H1 (cell line): Measurements from ENCODE around the gene SLC24A1. TPM values are rescaled to one million over a fixed set of nuclear protein-coding genes. Genes with fewer than 3 reads are reported as not detected.

Experiments used
- CTCF ChIA-PET: fragments of 300-600 bp; sonication (Branson Sonifier 250); formaldehyde crosslinking; loops from one replicate; lab custom pipeline; 2021; ENCODE audit not compliant: partially characterized antibody; lab: Charles Lee
- POLR2A ChIA-PET: fragments of 300-600 bp; sonication (Branson Sonifier 250); formaldehyde crosslinking; loops from one replicate; lab custom pipeline; 2021; ENCODE audit warnings: inconsistent platforms; ENCODE audit not compliant: partially characterized antibody; lab: Charles Lee
- DNase-seq, 2 experiments: peaks; one replicate each; pipeline versions ENCODE4 v3.0.0 to v3.0.0-alpha.2; 2010 to 2022; ENCODE audit warnings: low spot score in 2 of 2, low read depth in 1 of 2, mixed read lengths in 1 of 2
- FAIRE-seq: peaks from 2 replicates; lab custom pipeline; 2011; peaks lifted over from hg19 to GRCh38; lab: Jason Lieb, UNC
- H2AFZ ChIP-seq: 2 replicates; pipeline ENCODE4 v1.8.1; 2012; ENCODE audit warnings: low read length, inconsistent platforms
- H2AK5ac ChIP-seq: 2 replicates; pipeline ENCODE4 v1.6.1; 2013; ENCODE audit warnings: low read depth, low read length
- H2BK120ac ChIP-seq: replicated peaks from 2 replicates; pipeline ENCODE3; 2013; ENCODE audit warnings: low read depth, low read length, inconsistent platforms
- H2BK12ac ChIP-seq: 2 replicates; pipeline ENCODE4 v1.6.1; 2013; ENCODE audit warnings: low read depth, low read length
- H2BK15ac ChIP-seq: 2 replicates; pipeline ENCODE4 v1.6.1; 2013; ENCODE audit warnings: low read length
- H2BK20ac ChIP-seq: 2 replicates; pipeline ENCODE4 v1.6.1; 2013; ENCODE audit warnings: low read length
- H2BK5ac ChIP-seq: 2 replicates; pipeline ENCODE4 v1.6.1; 2013; ENCODE audit warnings: low read depth, low read length
- H3K14ac ChIP-seq: 2 replicates; pipeline ENCODE4 v1.6.1; 2013; ENCODE audit warnings: inconsistent platforms; ENCODE audit not compliant: insufficient read length
- H3K18ac ChIP-seq: 2 replicates; pipeline ENCODE4 v1.6.1; 2013; ENCODE audit warnings: low read length; ENCODE audit errors: extremely low read depth
- H3K23ac ChIP-seq: 2 replicates; pipeline ENCODE4 v1.6.1; 2013; ENCODE audit warnings: inconsistent platforms; ENCODE audit not compliant: insufficient read length
- H3K23me2 ChIP-seq: 2 replicates; pipeline ENCODE4 v1.6.1; 2013; ENCODE audit warnings: low read depth, low read length
- H3K27ac ChIP-seq: 2 replicates; pipeline ENCODE4 v1.6.1; 2011; ENCODE audit warnings: low read depth, low read length, inconsistent platforms
- H3K27me3 ChIP-seq, 4 experiments: replicated peaks in 1 of 4; 1 replicate in 1 of 4; 2 replicates in 3 of 4; pipeline versions ENCODE4 v1.6.1 to v1.8.1; 2011 to 2013; ENCODE audit warnings: low read length in 3 of 4, mild to moderate bottlenecking in 3 of 4, inconsistent platforms in 2 of 4, mixed read lengths in 2 of 4, moderate library complexity in 1 of 4; ENCODE audit not compliant: control insufficient read depth in 3 of 4, insufficient read depth in 3 of 4; ENCODE audit errors: extremely low read depth in 1 of 4
- H3K36me3 ChIP-seq, 4 experiments: 2 replicates each; pipeline versions ENCODE4 v1.6.1 to v1.8.1; 2011 to 2013; ENCODE audit warnings: mild to moderate bottlenecking in 4 of 4, low read length in 3 of 4, moderate library complexity in 2 of 4, control low read depth in 1 of 4, inconsistent platforms in 1 of 4; ENCODE audit not compliant: insufficient read depth in 4 of 4, control insufficient read depth in 2 of 4
- H3K4ac ChIP-seq: replicated peaks from 2 replicates; pipeline ENCODE3; 2013; ENCODE audit warnings: low read length, low read depth, mixed read lengths, inconsistent platforms; ENCODE audit not compliant: insufficient read length
- H3K4me1 ChIP-seq, 4 experiments: replicated peaks in 1 of 4; 1 replicate in 1 of 4; 2 replicates in 3 of 4; pipeline versions ENCODE4 v1.6.1 to v1.8.1; 2011 to 2013; ENCODE audit warnings: low read length in 3 of 4, inconsistent platforms in 2 of 4, mixed read lengths in 1 of 4; ENCODE audit not compliant: insufficient read depth in 4 of 4, control insufficient read depth in 3 of 4
- H3K4me2 ChIP-seq, 2 experiments: 2 replicates each; pipeline versions ENCODE4 v1.6.1 to v1.8.1; 2011 to 2013; ENCODE audit warnings: low read depth in 2 of 2, low read length in 2 of 2, control low read depth in 1 of 2, inconsistent platforms in 1 of 2, mild to moderate bottlenecking in 1 of 2; ENCODE audit not compliant: insufficient read depth in 1 of 2
- H3K4me3 ChIP-seq, 4 experiments: fragments of 200-600, 300-600 bp in 1 of 4; sonication (generic), shearing (Covaris generic), sonication (Bioruptor Twin) in 1 of 4; 2 replicates each; pipeline versions ENCODE4 v1.5.1 to v1.8.1; 2011 to 2016; ENCODE audit warnings: low read length in 4 of 4, low read depth in 3 of 4, control low read depth in 2 of 4, inconsistent platforms in 2 of 4, mild to moderate bottlenecking in 2 of 4, mixed read lengths in 1 of 4, moderate library complexity in 1 of 4; ENCODE audit not compliant: insufficient read depth in 2 of 4; ENCODE audit errors: extremely low read depth in 1 of 4
- H3K56ac ChIP-seq: replicated peaks from 2 replicates; pipeline ENCODE3; 2013; ENCODE audit warnings: low read depth, mild to moderate bottlenecking, mixed read lengths, low read length, inconsistent platforms; ENCODE audit not compliant: insufficient read length
- H3K79me1 ChIP-seq: 2 replicates; pipeline ENCODE4 v1.6.1; 2013; ENCODE audit warnings: low read depth, low read length, control low read depth
- H3K79me2 ChIP-seq, 2 experiments: 2 replicates each; pipeline versions ENCODE4 v1.6.1 to v1.8.1; 2012 to 2013; ENCODE audit warnings: low read length in 2 of 2, mild to moderate bottlenecking in 2 of 2, inconsistent platforms in 1 of 2; ENCODE audit not compliant: insufficient read depth in 2 of 2, control insufficient read depth in 1 of 2
- H3K9ac ChIP-seq, 4 experiments: replicated peaks in 1 of 4; 1 replicate in 1 of 4; 2 replicates in 3 of 4; pipeline versions ENCODE4 v1.6.1 to v1.8.1; 2011 to 2013; ENCODE audit warnings: low read depth in 3 of 4, low read length in 3 of 4, control low read depth in 2 of 4, mild to moderate bottlenecking in 2 of 4, moderate library complexity in 2 of 4, inconsistent platforms in 1 of 4; ENCODE audit errors: extremely low read depth in 1 of 4
- H3K9me3 ChIP-seq, 2 experiments: 2 replicates each; pipeline versions ENCODE4 v1.6.1 to v1.8.1; 2012 to 2013; ENCODE audit warnings: mild to moderate bottlenecking in 2 of 2, moderate library complexity in 2 of 2, control low read depth in 1 of 2, inconsistent platforms in 1 of 2, low read depth in 1 of 2, low read length in 1 of 2, mixed read lengths in 1 of 2; ENCODE audit not compliant: insufficient read depth in 2 of 2
- H4K20me1 ChIP-seq, 2 experiments: replicated peaks in 1 of 2; 2 replicates each; pipeline versions ENCODE3 to v1.8.1; 2011 to 2013; ENCODE audit warnings: inconsistent platforms in 2 of 2, low read length in 2 of 2, mild to moderate bottlenecking in 1 of 2; ENCODE audit not compliant: insufficient read depth in 2 of 2, control insufficient read depth in 1 of 2
- H4K5ac ChIP-seq: 2 replicates; pipeline ENCODE4 v1.6.1; 2013; ENCODE audit warnings: low read length, low read depth, mixed read lengths, inconsistent platforms; ENCODE audit not compliant: insufficient read length
- H4K8ac ChIP-seq: 2 replicates; pipeline ENCODE4 v1.8.0; 2013; ENCODE audit warnings: mild to moderate bottlenecking, moderate library complexity, low read length, inconsistent platforms; ENCODE audit not compliant: insufficient read depth; ENCODE audit errors: extremely low read depth
- H4K91ac ChIP-seq: replicated peaks from 2 replicates; pipeline ENCODE3; 2013; ENCODE audit warnings: low read length, mixed read lengths, inconsistent platforms; ENCODE audit not compliant: insufficient read length
- EP300 ChIP-seq, 2 experiments: IDR thresholded peaks; 1 replicate in 1 of 2; 2 replicates in 1 of 2; pipeline ENCODE4 v1.6.1; 2011 to 2012; ENCODE audit warnings: low read depth in 2 of 2, low read length in 2 of 2, mild to moderate bottlenecking in 2 of 2, borderline replicate concordance in 1 of 2, inconsistent platforms in 1 of 2, moderate library complexity in 1 of 2
- SUZ12 ChIP-seq: fragments of 200-600 bp; sonication (generic); IDR thresholded peaks from 2 replicates; pipeline ENCODE4 v1.6.1; 2012; ENCODE audit warnings: mild to moderate bottlenecking, inconsistent platforms, low read length, moderate library complexity, mixed read lengths
- WGBS, 2 experiments: shearing (Covaris generic) in 1 of 2; methylation state at CpG; one replicate each; pipeline versions ENCODE4 v1.1.6 to v1.1.7; 2013 to 2015; ENCODE audit warnings: low lambda C conversion rate in 2 of 2, mixed read lengths in 2 of 2, inconsistent platforms in 1 of 2, low coverage in 1 of 2, missing lambda C conversion rate in 1 of 2; ENCODE audit not compliant: insufficient replicate concordance in 2 of 2, insufficient coverage in 1 of 2, insufficient read length in 1 of 2; ENCODE audit errors: extremely low coverage in 1 of 2, missing lambda C conversion rate in 1 of 2; 5-methylcytosine and 5-hydroxymethylcytosine counted together
- polyA plus RNA-seq, 7 experiments: library from polyadenylated mRNA; depleted of rRNA in 3 of 7; stranded (reverse) in 5 of 7; unstranded in 2 of 7; fragments of >200 nt in 5 of 7; fragments of 200-250 nt in 2 of 7; gene quantifications; 1 replicate in 5 of 7; 2 replicates in 1 of 7; 4 replicates in 1 of 7; pipeline versions ENCODE4 v1.2.1 to v1.2.3, GENCODE V29; 2011 to 2013; ENCODE audit warnings: missing spikeins in 2 of 7, mixed read lengths in 2 of 7
- total RNA-seq: library from RNA; stranded (reverse); fragmentation: NEBNext Ultra II Directional; extraction: Animal tissue kit (Norgen Biotek cat#: 25700); gene quantifications from 2 replicates; pipeline ENCODE4 v1.2.1, GENCODE V29; 2021

Gene SLC24A1
- total and polyA plus RNA-seq, 2 of the 8 experiments (the other 6 are each of a cell fraction or from before 2014, with no cell fraction given): 4.9 to 6.6 TPM

- H3K9ac ChIP-seq: no peak overlapping the region
- POLR2A ChIA-PET: interaction anchor here (0.9 to 1.1 kb wide), 2 partner anchors 8 to 38 kb away, joined by 3 to 4 read pairs; no protein-coding TSS in a partner anchor
- H4K5ac ChIP-seq: no peak overlapping the region
- H2BK12ac ChIP-seq: no peak overlapping the region
- H3K4me3 ChIP-seq: no peak overlapping the region
- no peaks in the 10 kb centered on the region for H3K79me1 ChIP-seq
- H4K20me1 ChIP-seq: peaks cover 0 to 2% of the 10 kb centered on the region in 2 experiments
- no peak overlapping the region for H2BK5ac ChIP-seq
- no peak overlapping the region for H2AK5ac ChIP-seq
- no peak for TF ChIP-seq EP300 (IDR thresholded peaks at IDR 0.05; ENCODE audit: borderline replicate concordance in 1 of 2, low read depth in 2 of 2, low read length in 2 of 2)
- TF ChIP-seq SUZ12: no peak
- H2BK20ac ChIP-seq: no peak overlapping the region
- H4K8ac ChIP-seq: no peak overlapping the region
- H2BK120ac ChIP-seq: no peak overlapping the region
- H3K4me2 ChIP-seq: no peak overlapping the region
- H3K56ac ChIP-seq: no peak overlapping the region
- no peak overlapping the region for H3K18ac ChIP-seq
- H2BK15ac ChIP-seq: no peak overlapping the region
- CTCF ChIA-PET: interaction anchor here (0.6 kb wide), 2 partner anchors 23 to 91 kb away, joined by 4 read pairs; no protein-coding TSS in a partner anchor
- peaks cover 18 to 63% (median 49%) of the 10 kb centered on the region in 4 experiments for H3K36me3 ChIP-seq
- no peaks in the 10 kb centered on the region for H3K9me3 ChIP-seq
- H3K23ac ChIP-seq: no peak overlapping the region
- FAIRE-seq (no peak), DNase-seq (no peak)
- H3K23me2 ChIP-seq: no peaks in the 10 kb centered on the region
- H3K27me3 ChIP-seq: no peaks in the 10 kb centered on the region
- no peak overlapping the region for H3K14ac ChIP-seq
- no peak overlapping the region for H3K27ac ChIP-seq
- H2AFZ ChIP-seq: no peak overlapping the region
- H4K91ac ChIP-seq: no peak overlapping the region
- 92% methylated on average over 2 of the region's 2 CpGs; no CpG with 5 or more reads in 1 of the 2 experiments for WGBS, 2 experiments
- H3K4me1 ChIP-seq: no peaks in the 10 kb centered on the region
- no peaks in the 10 kb centered on the region for H3K79me2 ChIP-seq
- H3K4ac ChIP-seq: no peak overlapping the region
Measured at GRCh38 chr15:65571971-65572370, 49.8 kb upstream of the SLC24A1 start.
